NCI-H2081 treated with DMSO at 0.1 percent for 48 hours (cell line): Measurements from ENCODE around the gene WBP4.
A peak's percentile ranks its signal among the peaks of the same experiment; 100 is the strongest.

Experiments
- DNase-seq: peaks from one replicate; lab custom pipeline; 2025; lab: John Stamatoyannopoulos, UW

The WBP4 gene

DNA sequence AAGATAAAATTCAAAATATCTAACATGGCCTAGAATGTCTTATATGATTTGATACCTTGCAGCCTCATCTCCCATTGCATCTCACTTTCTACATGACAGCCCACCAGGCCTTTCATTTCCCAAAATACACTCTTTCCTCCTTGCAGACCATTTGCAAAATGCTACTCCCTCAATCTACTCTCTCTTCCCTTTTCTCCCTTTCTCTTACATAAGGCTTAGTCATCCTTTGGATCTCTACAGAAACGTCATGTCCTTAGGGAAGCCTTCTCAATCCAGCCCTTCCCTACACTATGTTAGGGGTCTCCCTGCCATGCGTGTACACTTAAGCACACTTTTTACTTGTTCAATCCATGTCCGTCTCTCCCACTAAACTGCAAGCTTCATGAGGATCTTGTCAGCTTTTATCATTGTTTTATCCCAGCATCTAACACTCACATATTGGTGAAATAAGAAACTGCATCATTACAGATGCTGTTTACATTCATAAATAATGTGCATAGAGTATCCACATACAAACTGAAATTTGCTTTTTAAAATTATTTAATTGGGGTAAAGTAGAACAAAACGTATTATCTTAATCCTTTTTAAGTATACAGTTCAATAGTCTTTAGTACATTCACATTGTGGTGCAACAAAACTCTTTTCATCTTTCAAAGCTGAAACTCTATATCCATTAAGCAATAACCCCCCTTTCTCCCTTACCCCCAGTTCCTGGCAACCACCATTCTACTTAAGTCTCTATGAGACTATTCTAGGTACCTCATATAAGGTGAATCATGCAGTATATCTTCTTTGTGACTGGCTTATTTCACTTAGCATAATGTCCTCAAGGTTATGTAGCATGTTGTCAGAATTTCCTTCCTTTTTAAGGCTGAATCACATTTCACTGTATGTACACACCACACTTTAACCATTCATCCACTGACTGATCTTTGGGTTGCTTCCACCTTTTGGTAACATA is 11.5 kb upstream of the WBP4 start:
- DNase-seq, result no peak

DNA sequence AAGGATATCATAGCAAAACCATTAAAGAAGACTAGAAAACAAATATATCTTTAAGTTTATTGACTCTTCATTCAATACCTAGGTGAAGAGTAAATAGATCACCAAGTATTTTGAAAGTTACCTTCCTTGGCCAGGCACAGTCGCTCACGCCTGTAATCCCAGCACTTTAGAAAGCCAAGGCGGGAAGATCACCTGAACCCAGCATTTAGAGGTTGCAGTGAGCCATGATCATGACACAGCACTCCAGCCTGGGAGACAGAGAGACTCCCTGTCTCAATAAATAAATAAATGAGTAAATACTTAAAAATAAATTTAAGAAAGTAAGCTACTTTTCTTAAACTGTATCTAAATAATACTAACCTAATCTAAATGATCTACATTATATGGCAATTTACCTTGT is 8.9 kb upstream of the WBP4 start:
- no peak for DNase-seq

DNA sequence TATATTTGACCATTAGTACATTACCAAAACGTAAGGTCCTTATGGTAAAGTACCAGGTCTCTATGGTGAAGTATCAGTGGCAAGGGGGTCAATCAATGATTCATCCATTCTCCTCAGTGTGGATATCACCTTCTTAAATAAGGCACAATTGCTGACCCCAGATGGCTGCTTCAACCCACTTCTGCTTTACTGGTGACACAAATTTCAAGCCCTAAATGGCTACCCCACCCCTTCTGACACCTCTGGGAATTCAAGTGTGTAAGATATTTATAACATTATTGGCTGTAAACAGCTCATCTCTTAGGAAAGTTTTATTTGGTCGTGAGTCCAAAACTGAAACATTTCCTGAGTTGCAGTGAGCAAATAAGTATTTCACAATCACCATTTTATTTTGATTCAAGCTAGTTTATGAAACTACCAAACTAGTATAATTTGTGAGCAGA is 7.9 kb upstream of the WBP4 start:
- DNase-seq, result no peak

DNA sequence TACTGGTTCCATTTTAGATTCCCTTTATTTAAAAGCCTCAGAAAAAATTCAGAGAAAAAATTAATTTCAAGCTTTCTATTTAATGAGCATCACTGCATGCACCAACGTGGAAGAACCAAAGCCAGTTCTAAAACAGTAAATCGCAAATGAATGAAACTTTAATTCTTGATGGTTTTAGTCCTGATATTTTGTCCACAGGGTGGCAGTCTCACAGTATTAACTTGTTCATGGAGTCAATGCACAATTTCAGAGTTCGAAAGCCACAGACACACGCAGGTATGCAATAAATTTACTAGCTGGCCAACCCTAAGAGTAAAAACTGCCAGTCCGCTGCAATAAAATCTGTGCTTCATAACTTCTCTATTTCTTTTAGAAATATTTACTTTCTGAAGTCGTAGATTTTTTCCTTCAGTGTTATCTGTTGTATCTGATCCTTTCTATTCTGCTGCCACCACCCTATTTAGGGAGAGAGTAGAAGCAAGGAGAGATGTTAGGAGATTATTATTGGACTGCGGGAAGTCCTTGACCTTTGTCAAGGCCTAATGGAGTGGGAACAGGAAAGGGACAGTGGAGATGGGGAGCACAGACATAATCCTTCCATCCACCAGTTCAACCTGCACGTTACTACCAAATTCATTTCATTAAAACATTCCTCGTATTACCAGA is 7.0 kb upstream of the WBP4 start:
- no peak for DNase-seq

DNA sequence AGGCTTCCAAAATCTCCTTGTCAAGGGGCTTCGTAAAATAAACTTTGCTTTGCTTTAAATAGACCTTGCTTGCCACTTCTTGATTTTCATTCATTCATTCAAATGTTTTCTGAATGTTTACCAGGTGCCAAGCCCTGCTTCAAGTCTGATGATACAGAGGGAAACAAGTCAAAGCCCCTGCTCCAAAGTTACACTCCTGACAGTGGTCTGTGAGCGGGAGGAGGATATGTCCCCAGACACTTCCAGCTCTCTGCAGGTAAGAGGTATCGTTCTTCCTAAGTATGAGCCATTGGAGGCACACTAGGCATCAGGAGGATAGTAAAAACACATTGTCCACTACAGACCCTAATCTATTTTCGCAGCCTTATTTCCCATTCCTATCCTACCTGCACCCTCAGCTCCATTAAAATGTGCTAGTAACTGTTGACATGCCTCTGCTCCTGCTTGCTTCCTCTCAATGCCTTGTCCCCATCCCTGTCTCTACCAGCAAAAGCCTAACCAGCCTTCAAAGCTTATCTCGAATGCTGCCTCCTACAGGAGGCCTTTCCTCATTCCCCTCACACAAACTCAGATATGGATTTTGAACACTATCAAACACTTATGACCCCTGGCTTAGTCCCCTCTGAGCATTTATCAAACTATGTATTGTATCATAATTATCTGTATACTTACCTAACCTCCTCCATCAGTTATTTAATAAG is 6.2 kb upstream of the WBP4 start:
- DNase-seq, result no peak

DNA sequence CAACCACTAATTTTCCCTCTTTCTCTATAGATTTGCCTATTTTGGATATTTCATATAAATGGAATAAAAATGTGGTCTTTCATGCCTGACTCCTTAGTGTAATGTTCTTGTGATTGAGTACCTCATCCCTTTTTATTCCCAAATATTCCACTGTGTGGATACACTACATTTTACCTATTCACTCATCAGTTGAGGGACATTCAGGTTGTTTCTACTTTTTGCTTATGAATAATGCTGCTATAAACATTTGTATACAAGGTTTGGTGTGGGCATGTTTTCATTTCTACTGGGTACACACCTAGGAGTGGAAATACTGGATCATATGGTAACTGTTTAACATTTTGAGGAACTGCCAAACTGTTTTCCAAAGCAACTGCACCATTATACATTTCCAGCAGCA is 5.1 kb upstream of the WBP4 start:
- no peak for DNase-seq

DNA sequence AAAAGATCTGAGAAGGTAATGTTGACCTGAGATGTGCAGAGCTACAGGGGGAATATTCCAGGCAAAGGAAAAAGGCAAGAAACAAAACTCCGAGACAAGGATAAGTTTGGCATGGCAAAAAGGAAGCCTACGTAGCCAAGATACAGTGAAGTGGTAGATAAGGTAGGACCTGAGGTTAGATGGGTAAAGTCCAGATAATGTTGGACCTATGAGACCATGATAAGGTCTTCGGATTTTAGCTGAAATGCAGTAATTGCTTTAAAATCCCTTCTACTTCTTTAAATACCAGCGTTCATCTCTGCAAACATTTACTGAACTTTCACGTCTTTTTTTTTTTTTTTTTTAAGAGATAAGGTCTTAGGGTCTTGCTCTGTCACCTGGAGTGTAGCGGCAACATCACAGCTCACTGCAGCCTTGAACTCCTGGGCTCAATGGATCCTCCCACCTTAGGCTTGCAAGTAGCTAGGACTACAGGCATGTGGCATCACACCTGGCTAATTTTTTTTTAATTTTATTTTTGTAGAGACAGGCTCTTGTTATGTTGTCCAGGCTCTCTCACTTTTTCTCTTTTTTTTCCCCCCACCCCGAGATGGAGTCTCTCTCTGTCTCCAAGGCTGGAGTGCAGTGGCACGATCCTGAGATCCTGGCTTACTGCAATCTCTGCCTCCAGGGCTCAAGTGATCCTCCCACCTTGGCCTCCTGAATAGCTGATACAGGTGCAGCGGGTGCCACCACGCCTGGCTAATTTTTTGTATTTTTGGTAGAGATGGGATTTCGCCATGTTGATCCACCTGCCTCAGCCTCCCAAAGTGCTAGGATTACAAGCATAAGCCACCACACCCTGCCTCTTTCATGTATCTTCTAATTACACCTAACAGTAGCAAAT is 4.2 kb upstream of the WBP4 start:
- no peak for DNase-seq

DNA sequence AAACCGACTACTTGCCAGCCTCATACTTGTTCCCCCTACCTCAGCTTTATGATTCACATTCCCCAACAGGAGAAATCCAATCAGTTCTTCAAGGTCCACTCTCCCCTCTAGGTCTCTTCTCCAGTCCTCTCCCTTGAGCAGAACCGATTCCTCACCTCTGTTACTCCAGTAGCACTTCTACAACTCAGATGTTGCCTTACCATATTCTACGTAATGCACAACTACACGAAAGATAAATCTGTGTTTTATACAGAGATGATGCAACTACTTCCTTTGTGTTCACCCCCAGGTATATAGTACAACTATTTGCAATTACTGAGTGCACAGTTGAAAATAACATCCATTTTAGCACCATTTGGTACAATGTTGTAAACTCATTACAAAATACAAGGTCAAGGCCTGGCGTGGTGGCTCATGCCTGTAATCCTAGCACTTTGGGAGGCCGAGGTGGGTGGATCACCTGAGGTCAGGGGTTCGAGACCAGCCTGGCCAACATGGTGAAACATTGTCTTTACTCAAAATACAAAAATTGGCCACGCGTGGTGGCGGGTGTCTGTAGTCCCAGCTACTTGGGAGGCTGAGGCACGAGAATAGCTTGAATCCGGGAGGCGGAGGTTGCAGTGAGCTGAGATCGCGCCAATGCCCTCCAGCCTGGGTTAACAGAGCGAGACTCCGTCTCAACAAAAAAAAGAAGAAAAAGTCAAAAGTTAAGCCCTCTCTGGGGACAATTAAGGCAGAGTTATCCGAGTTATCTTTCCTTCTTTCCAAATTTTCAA is 2.8 kb upstream of the WBP4 start:
- DNase-seq, result no peak

DNA sequence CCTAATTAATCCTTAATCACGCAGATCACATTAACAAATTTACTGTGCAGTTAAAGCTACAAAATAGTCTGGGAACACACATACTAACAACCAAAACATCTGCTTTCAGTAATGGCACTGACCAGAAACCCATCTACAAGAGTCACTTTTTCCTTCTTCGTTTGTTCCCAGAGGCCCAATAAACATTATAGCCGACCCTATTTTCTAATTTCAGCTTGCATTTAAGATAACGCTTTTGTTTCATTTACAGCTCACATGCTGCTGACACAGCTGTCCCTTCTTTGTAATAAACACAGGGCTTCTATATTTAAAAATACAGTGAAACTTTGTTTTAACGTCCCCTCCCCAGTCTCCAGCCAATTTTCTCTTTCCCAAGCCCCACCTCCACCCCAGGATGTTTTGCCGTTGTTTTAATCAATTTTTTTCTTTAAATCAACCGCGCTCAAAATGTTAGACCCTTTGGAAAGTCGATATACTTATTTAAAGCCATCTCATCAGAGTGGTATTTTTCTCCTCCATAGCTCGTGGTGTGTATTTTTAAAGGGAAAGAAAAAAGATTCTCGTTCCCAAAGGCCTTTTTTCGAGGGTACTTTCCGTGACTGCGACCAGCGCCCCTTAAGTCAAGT is 1.7 kb upstream of the WBP4 start:
- no peak for DNase-seq

DNA sequence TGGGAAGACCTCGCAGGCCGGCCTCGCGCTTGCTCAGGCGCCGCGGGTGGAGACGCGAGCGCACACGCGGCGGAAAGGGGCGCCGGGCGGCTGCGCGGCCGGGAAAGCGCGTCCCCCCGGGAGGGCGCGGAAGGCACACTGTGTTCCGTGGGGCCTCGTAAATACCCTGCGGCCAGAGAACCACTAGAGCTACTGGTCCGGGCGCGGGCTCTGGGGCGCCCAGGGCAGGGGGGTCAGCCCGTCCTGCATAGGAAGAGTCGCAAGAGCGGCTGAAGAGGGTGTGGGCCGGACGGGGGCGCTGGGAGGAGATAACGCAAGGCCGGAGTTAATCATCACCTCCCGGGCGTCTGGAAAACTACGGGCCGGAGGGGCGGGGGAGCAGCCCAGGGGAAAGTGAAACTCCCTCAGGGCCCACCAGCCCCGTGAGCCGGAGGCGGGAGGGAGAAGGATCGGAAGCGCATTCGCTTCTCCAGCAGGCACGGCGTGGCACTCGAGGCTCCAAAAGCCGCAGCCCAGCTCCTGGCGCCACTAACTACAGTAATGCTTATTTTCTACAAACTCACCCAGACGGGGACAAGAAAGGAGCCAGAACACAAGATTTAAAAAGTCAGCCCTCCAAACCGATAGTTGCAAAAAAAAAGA is 1.1 kb upstream of the WBP4 start:
- DNase-seq, result peak; percentile 53

DNA sequence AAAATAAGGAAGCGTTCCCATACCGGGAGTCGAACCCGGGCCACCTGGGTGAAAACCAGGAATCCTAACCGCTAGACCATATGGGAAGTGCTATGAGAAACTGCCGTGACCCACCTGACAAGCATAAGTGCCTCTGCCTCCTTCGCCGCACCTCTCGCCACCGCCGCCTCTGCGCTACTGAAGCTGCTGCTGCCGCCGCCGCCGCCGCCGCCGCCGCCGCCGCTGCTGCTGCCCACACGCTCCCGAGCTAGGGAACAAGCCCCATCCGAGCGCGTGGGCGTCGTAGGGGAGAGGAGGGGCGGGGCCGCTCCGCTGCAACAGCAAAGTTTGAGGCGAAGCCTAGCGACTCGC is 610 bp upstream of the WBP4 start:
- peak; percentile 53 for DNase-seq

DNA sequence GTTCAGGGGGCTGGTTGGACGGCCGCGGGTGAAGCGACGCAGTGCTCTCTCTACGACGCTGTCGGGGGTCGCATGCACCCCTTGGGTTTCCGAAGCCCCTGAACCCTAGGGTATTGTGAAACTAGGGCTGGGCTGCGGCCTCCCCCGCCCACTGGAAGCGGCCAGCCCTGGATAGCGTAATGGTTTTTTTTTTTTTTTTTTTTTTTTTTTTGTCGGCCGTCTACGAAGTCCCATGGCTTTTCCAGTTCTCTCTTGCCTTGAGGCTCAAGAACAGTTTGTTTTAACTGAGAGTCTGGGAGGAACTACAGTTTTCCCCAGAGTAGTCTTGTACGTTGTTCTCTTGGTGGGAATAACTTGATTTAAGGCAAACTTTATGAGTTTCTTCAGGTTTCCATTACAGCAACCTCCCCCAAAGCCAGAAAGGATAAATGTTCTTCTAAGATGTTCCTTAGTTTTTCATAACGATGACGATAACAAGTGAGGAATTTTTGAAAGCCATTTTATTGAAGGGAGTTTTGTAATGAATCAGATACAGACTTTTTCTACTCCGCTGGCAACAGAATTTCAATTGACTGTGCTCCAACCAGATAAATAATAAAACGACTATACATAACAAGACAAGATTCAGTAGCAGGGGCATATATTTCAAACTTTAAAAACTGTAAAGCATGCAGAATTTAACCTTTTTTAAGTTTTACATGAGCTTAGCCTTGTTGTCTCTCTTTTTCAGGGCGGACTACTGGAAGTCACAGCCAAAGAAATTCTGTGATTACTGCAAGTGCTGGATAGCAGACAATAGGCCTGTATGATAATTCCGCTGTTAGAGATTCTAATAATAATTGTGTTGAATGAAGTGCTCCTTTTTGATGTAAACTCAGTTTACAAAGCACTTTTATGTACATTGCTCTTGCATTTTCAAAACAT is 867 bp downstream of the WBP4 start:
- DNase-seq, result no peak

DNA sequence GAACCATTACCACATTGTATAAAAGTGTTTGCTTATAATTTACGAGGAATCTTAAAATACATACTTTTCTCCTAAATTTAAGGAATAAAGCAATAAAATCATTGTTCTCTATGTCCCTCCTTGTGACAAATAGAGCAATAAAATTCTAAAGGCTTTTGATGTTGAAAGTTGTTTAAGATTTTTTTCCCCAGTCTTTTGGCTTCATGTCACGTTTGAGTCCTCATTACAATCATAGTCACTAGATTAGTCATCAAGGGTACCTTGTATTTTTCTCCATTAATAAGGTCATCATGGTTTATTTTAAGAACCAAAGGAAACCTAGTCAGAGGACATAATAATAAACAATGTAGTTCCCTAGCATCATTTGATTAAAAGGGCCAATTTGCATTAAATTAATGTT is 3.2 kb downstream of the WBP4 start:
- DNase-seq, result no peak

DNA sequence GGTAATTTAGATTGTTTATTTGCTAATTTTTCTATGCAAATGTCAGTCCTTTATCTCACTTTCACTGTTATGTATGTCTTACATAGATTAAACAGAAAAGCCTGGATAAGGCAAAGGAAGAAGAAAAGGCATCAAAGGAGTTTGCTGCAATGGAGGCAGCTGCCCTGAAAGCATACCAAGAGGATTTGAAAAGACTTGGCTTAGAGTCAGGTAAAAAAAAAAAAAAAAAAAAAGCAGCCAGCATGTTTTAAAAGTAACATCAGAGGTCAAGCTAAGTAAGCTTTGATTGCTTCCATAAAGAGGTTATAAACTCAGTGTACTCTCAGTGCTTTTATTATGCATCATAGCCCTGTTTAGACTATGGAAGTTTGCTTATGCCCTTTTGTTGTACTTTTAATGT is 3.8 kb downstream of the WBP4 start:
- DNase-seq, result no peak

DNA sequence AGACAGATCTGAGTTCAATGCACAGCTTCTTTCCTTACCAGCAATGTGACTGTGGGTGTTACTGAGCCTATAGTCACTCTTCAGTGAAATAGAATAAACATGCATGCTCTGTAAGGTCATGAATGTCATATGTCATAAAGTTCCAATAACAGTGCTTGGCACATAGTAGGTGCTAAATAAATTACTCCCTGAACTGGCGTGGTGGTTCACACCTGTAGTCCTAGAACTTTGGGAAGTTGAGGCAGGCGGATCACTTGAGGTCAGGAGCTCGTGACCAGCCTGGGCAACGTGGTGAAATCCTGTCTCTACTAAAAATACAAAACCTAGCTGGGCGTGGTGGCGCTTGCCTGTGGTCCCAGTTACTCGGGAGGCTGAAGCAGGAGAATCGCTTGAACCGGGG is 13.2 kb downstream of the WBP4 start:
- DNase-seq, result no peak

DNA sequence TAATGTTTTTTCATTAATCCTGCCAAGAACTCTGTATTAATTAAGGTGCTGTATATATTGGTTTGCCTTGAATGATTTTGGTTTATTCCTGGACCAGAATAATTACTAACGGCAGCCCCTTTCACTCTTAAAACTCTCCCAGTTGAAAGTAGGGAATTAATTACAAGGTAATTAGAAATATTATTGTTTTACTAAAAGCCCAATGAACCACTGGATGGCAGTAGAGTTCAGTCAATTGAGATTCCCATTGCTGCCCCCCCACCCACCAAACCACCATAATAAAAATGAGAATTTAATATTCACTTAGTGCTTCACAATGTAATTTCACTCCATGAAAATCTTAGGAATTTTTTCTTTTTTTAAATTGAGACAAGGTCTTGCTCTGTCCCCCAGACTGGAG is 13.7 kb downstream of the WBP4 start:
- DNase-seq, result no peak

DNA sequence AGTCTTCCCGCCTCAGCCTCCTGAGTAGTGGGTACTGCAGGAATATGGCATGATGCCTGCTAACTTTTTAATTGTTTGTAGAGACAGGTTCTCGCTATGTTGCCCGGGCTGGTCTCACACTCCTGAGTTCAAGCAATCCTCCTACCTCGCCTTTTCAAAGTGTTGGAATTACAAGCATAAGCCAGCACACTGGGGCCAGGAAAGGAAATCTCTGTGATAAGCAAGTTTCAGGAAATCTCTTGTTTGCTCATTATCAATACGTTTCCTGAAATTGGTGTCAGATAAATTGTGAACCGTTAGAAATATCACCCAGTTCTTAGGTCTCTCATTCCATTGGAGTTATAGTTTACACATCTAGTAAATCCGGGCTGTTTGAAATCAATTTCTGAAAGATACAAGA is 14.2 kb downstream of the WBP4 start:
- DNase-seq, result no peak

DNA sequence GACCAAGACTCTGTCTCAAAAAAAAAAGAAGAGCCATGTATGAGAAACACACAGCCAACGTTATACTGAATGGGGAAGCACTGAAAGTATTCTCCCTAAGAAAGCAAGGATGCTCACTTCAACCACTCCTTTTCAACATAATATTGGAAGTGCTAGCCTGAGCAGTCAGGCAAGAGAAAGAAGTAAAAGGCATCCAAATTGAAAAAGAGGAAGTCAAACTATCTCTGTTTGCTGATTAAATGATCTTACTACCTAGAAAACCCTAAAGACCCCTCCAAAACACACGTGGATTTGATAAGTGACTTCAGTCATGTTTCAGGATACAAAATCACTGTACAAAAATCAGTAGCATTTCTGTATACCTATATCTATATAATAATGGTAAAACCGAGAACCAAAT is 16.2 kb downstream of the WBP4 start:
- DNase-seq, result no peak

DNA sequence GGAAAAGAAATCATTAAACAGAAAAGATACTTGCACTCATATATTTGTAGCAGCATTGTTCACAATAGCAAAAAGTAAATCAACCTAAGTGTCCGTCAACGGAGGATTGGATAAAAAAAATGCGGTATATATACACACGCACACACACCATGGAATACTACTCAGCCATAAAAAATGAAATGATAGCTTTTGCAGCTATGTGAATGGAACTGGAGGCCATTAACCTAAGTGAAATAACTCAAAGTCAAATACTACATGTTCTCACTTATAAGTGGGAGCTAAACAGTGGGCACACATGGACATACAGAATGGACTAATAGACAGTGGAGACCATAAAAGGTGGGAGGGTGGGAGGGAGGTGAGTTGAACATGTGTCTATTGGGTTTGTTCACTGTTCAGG is 18.4 kb downstream of the WBP4 start:
- DNase-seq, result no peak
